ENCODE results near the gene TCIRG1. TPM values are rescaled to one million over a fixed set of nuclear protein-coding genes. Genes with fewer than 3 reads are reported as not detected.

TCIRG1 gene
- total and polyA plus RNA-seq, 2 of the 13 experiments (the other 11 are each of a cell fraction or from before 2014, with no cell fraction given), result 48.0 to 69.6 TPM

DNA sequence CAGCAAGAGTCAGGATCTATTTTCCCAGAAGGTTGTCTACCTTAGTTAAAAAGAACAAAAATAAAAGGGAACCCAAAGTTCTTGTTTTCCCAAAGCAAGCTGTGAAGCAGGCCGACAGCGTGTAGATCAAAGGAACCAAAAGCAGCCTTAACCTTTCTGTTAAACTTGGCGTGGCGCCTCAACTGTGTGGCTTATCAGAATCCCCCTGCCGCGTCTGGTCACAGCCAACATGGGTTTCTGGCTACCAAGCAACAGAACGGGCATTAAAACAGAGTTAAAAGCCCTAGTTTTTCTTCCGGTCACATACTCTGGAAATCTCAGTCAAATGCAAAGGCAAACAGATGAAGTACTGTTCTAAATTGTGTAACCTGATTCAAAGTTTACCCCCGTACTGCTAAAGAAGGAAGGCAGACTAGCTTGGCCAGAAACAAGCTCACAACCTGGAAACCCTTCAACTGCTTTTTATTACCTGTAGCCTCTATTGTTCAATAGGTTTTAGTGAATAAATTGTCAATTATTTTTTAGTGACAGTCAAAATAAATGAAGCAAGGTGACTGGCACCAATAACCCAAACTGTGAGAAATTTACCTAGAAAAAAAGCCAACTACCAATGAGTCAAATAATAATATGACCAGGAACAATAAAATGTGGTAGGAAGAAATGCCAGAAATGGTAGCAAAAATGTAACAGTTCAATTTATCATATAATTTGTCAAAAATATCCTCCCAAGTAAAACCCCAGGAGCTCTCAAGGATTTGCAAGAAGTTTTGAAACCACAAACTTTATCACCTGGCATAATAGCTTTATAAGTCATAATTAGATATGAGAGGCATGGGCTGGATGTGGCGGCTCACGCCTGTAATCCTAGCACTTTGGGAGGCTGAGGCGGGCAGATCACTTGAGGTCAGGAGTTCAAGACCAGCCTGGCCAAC lies 60.9 kb downstream of the TCIRG1 start (continued):
- TF ChIP-seq POLR2A (IDR thresholded peaks at IDR 0.05; ENCODE audit: insufficient read depth in 1 of 2, low read depth in 2 of 2, low read length in 2 of 2) (peak in 1 of 2 experiments; percentile 76; a peak in 2 of 4 replicates), ZMAT3 (CRISPR knock-in tag; conservative IDR thresholded peaks at IDR 0.05) (no peak; the same call in 1 of the 2 replicates), ZIK1 (CRISPR knock-in tag; IDR thresholded peaks at IDR 0.05; ENCODE audit: borderline replicate concordance, low read depth) (no peak), ZNF274 (CRISPR knock-in tag; IDR thresholded peaks at IDR 0.05) (no peak), EHMT2 (IDR thresholded peaks at IDR 0.05; ENCODE audit: borderline replicate concordance, low read depth, low read length) (no peak), KLF11 (CRISPR knock-in tag; IDR thresholded peaks at IDR 0.05) (no peak), RAD21 (CRISPR knock-in tag; IDR thresholded peaks at IDR 0.05) (no peak), ZC3H4 (CRISPR knock-in tag; IDR thresholded peaks at IDR 0.05; ENCODE audit: borderline replicate concordance) (no peak), ZNF674 (CRISPR knock-in tag; IDR thresholded peaks at IDR 0.05; ENCODE audit: low read depth) (no peak), ATM (IDR thresholded peaks at IDR 0.05; ENCODE audit: borderline replicate concordance) (peak; percentile 85; the same call in 1 of the 2 replicates), CAMTA2 (CRISPR knock-in tag; IDR thresholded peaks at IDR 0.05; ENCODE audit: borderline replicate concordance) (no peak)
- TF ChIP-seq, protein P1, sequence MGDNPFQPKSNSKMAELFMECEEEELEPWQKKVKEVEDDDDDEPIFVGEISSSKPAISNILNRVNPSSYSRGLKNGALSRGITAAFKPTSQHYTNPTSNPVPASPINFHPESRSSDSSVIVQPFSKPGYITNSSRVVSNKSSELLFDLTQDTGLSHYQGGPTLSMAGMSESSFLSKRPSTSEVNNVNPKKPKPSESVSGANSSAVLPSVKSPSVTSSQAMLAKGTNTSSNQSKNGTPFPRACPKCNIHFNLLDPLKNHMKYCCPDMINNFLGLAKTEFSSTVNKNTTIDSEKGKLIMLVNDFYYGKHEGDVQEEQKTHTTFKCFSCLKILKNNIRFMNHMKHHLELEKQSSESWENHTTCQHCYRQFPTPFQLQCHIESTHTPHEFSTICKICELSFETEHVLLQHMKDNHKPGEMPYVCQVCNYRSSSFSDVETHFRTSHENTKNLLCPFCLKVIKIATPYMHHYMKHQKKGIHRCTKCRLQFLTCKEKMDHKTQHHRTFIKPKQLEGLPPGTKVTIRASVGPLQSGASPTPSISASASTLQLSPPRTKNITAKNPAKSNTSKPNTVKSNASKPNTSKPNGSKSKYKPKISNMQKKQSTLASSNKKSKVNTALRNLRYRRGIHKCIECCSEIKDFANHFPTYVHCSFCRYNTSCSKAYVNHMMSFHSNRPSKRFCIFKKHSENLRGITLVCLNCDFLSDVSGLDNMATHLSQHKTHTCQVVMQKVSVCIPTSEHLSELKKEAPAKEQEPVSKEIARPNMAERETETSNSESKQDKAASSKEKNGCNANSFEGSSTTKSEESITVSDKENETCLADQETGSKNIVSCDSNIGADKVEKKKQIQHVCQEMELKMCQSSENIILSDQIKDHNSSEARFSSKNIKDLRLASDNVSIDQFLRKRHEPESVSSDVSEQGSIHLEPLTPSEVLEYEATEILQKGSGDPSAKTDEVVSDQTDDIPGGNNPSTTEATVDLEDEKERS (CRISPR knock-in tag; IDR thresholded peaks at IDR 0.05), result 0 out of 2 replicates have a peak, but pooled peaks have one; percentile 61
- TF ChIP-seq, protein P2, sequence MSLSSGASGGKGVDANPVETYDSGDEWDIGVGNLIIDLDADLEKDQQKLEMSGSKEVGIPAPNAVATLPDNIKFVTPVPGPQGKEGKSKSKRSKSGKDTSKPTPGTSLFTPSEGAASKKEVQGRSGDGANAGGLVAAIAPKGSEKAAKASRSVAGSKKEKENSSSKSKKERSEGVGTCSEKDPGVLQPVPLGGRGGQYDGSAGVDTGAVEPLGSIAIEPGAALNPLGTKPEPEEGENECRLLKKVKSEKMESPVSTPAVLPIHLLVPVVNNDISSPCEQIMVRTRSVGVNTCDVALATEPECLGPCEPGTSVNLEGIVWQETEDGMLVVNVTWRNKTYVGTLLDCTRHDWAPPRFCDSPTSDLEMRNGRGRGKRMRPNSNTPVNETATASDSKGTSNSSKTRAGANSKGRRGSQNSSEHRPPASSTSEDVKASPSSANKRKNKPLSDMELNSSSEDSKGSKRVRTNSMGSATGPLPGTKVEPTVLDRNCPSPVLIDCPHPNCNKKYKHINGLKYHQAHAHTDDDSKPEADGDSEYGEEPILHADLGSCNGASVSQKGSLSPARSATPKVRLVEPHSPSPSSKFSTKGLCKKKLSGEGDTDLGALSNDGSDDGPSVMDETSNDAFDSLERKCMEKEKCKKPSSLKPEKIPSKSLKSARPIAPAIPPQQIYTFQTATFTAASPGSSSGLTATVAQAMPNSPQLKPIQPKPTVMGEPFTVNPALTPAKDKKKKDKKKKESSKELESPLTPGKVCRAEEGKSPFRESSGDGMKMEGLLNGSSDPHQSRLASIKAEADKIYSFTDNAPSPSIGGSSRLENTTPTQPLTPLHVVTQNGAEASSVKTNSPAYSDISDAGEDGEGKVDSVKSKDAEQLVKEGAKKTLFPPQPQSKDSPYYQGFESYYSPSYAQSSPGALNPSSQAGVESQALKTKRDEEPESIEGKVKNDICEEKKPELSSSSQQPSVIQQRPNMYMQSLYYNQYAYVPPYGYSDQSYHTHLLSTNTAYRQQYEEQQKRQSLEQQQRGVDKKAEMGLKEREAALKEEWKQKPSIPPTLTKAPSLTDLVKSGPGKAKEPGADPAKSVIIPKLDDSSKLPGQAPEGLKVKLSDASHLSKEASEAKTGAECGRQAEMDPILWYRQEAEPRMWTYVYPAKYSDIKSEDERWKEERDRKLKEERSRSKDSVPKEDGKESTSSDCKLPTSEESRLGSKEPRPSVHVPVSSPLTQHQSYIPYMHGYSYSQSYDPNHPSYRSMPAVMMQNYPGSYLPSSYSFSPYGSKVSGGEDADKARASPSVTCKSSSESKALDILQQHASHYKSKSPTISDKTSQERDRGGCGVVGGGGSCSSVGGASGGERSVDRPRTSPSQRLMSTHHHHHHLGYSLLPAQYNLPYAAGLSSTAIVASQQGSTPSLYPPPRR (CRISPR knock-in tag; IDR thresholded peaks at IDR 0.05; ENCODE audit: borderline replicate concordance), result peak; percentile 93
- TF ChIP-seq, protein P3, sequence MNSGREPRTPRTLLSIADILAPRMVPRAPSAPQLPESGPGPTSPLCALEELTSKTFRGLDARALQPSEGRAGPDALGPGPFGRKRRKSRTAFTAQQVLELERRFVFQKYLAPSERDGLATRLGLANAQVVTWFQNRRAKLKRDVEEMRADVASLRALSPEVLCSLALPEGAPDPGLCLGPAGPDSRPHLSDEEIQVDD (CRISPR knock-in tag; IDR thresholded peaks at IDR 0.05; ENCODE audit: borderline replicate concordance), result no peak
- TF ChIP-seq, protein P4, sequence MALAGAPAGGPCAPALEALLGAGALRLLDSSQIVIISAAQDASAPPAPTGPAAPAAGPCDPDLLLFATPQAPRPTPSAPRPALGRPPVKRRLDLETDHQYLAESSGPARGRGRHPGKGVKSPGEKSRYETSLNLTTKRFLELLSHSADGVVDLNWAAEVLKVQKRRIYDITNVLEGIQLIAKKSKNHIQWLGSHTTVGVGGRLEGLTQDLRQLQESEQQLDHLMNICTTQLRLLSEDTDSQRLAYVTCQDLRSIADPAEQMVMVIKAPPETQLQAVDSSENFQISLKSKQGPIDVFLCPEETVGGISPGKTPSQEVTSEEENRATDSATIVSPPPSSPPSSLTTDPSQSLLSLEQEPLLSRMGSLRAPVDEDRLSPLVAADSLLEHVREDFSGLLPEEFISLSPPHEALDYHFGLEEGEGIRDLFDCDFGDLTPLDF (CRISPR knock-in tag; IDR thresholded peaks at IDR 0.05), result no peak

Data from HepG2 (cell line).